Caco-2 (cell line): ENCODE data around the gene SHPK. TPM values are rescaled to one million over a fixed set of nuclear protein-coding genes. Genes with fewer than 3 reads are reported as not detected.

Experiments
- BruUV-seq: library from RNA; stranded (reverse); fragments of 400-500 nt; replicated peaks from 2 replicates; lab custom pipeline; 2021; lab: Mats Ljungman, UMichigan
- CTCF ChIA-PET: fragments of 300-600 bp; sonication (Branson Sonifier 250); formaldehyde crosslinking; loops from one replicate; lab custom pipeline; 2022; ENCODE audit warnings: antibody characterized with exemption; lab: Charles Lee
- POLR2A ChIA-PET: fragments of 300-600 bp; sonication (Branson Sonifier 250); formaldehyde crosslinking; loops from one replicate; lab custom pipeline; 2022; ENCODE audit warnings: antibody characterized with exemption; lab: Charles Lee
- DNase-seq, 2 experiments: peaks; one replicate each; pipeline versions ENCODE4 v3.0.0 to v3.0.0-alpha.2; 2020 to 2022
- H3K27me3 ChIP-seq: replicated peaks from 2 replicates; pipeline ENCODE4 v1.6.0; 2011; ENCODE audit warnings: low read length; ENCODE audit not compliant: control insufficient read depth, insufficient read depth
- H3K36me3 ChIP-seq: 2 replicates; pipeline ENCODE4 v1.5.1; 2011; ENCODE audit warnings: low read length; ENCODE audit not compliant: control insufficient read depth, insufficient read depth
- H3K4me1 ChIP-seq: fragments of 250-450 bp; sonication (Bioruptor Pico); 2 replicates; pipeline ENCODE4 v1.5.1; 2020; ENCODE audit warnings: mild to moderate bottlenecking
- H3K4me3 ChIP-seq: 2 replicates; pipeline ENCODE4 v1.5.1; 2011; ENCODE audit warnings: low read depth, mild to moderate bottlenecking, control low read depth, low read length
- H3K9me3 ChIP-seq: fragments of 250-450 bp; sonication (Bioruptor Pico); 2 replicates; pipeline ENCODE4 v1.5.1; 2020; ENCODE audit warnings: mild to moderate bottlenecking, moderate library complexity
- H3K27ac Mint-ChIP-seq: one replicate; pipeline ENCODE4 v1.8.0; 2022; ENCODE audit warnings: mixed read lengths; ENCODE audit not compliant: unreplicated experiment
- H3K27me3 Mint-ChIP-seq: one replicate; pipeline ENCODE4 v1.8.0; 2022; ENCODE audit warnings: mixed read lengths; ENCODE audit not compliant: insufficient read depth, unreplicated experiment
- H3K36me3 Mint-ChIP-seq: one replicate; pipeline ENCODE4 v1.8.0; 2022; ENCODE audit warnings: mild to moderate bottlenecking, mixed read lengths; ENCODE audit not compliant: insufficient read depth, unreplicated experiment
- H3K4me1 Mint-ChIP-seq: one replicate; pipeline ENCODE4 v1.8.0; 2022; ENCODE audit warnings: low read depth, mixed read lengths; ENCODE audit not compliant: unreplicated experiment
- H3K4me3 Mint-ChIP-seq: one replicate; pipeline ENCODE4 v1.8.0; 2022; ENCODE audit warnings: mild to moderate bottlenecking, moderate library complexity, mixed read lengths; ENCODE audit not compliant: unreplicated experiment
- H3K9me3 Mint-ChIP-seq: one replicate; pipeline ENCODE4 v1.8.0; 2022; ENCODE audit warnings: mixed read lengths; ENCODE audit not compliant: unreplicated experiment
- CTCF ChIP-seq, 2 experiments: fragments of 200-600 bp in 1 of 2; IDR thresholded peaks; 1 replicate in 1 of 2; 2 replicates in 1 of 2; pipeline versions ENCODE4 v1.5.1 to v1.8.0; 2011 to 2022; ENCODE audit warnings: antibody characterized with exemption in 1 of 2, control low read depth in 1 of 2, inconsistent platforms in 1 of 2, low read depth in 1 of 2, low read length in 1 of 2, mild to moderate bottlenecking in 1 of 2, moderate library complexity in 1 of 2; ENCODE audit not compliant: insufficient read depth in 1 of 2, severe bottlenecking in 1 of 2, unreplicated experiment in 1 of 2
- intact Hi-C: fragments of 100-400 bp; cut with micrococcal nuclease; formaldehyde crosslinking; loops from one replicate; pipeline ENCODE4 v1.10.0; 2022; ENCODE audit not compliant: unreplicated experiment
- total RNA-seq: library from RNA; stranded (reverse); gene quantifications from 2 replicates; pipeline ENCODE4 v1.2.3, GENCODE V29; 2022

The SHPK gene
- total RNA-seq, 1 experiment from 2014 or later, result 17.7 TPM

GRCh38 chr17:3678095-3678820, 42.2 kb upstream of the SHPK start:
- DNase-seq, result no peak
- no peaks in the 10 kb centered on the region for H3K27me3 ChIP-seq
- no peaks in the 10 kb centered on the region for H3K9me3 ChIP-seq
- no peaks in the 10 kb centered on the region for H3K4me1 Mint-ChIP-seq
- intact Hi-C loops, result no loop called here
- no peaks in the 10 kb centered on the region for H3K27me3 Mint-ChIP-seq
- H3K4me1 ChIP-seq, result no peaks in the 10 kb centered on the region
- no TSS peak for BruUV-seq
- no peak overlapping the region for H3K4me3 Mint-ChIP-seq
- no peaks in the 10 kb centered on the region for H3K36me3 ChIP-seq
- H3K4me3 ChIP-seq, result no peak overlapping the region
- no peak overlapping the region for H3K27ac Mint-ChIP-seq
- CTCF ChIA-PET, result no interaction called here
- TF ChIP-seq CTCF (IDR thresholded peaks at IDR 0.05; ENCODE audit: insufficient read depth in 1 of 2, low read depth in 1 of 2, low read length in 1 of 2, severe bottlenecking in 1 of 2, unreplicated experiment in 1 of 2), result no peak
- POLR2A ChIA-PET, result no interaction called here
- H3K9me3 Mint-ChIP-seq, result no peaks in the 10 kb centered on the region
- no peaks in the 10 kb centered on the region for H3K36me3 Mint-ChIP-seq

GRCh38 chr17:3675886-3676285, 39.8 kb upstream of the SHPK start:
- intact Hi-C loops, result no loop called here
- TF ChIP-seq CTCF (IDR thresholded peaks at IDR 0.05; ENCODE audit: insufficient read depth in 1 of 2, low read depth in 1 of 2, low read length in 1 of 2, severe bottlenecking in 1 of 2, unreplicated experiment in 1 of 2), result no peak
- H3K4me3 ChIP-seq, result no peak overlapping the region
- no peaks in the 10 kb centered on the region for H3K9me3 Mint-ChIP-seq
- no peaks in the 10 kb centered on the region for H3K27me3 Mint-ChIP-seq
- H3K4me1 ChIP-seq, result no peaks in the 10 kb centered on the region
- BruUV-seq, result no TSS peak
- H3K4me3 Mint-ChIP-seq, result no peak overlapping the region
- H3K36me3 ChIP-seq, result no peaks in the 10 kb centered on the region
- H3K4me1 Mint-ChIP-seq, result no peaks in the 10 kb centered on the region
- no peaks in the 10 kb centered on the region for H3K27me3 ChIP-seq
- H3K9me3 ChIP-seq, result no peaks in the 10 kb centered on the region
- H3K36me3 Mint-ChIP-seq, result no peaks in the 10 kb centered on the region
- no peak for DNase-seq
- no peak overlapping the region for H3K27ac Mint-ChIP-seq
- CTCF ChIA-PET, result no interaction called here
- POLR2A ChIA-PET, result no interaction called here

GRCh38 chr17:3672571-3672970, 36.5 kb upstream of the SHPK start:
- no peak overlapping the region for H3K27ac Mint-ChIP-seq
- no peaks in the 10 kb centered on the region for H3K4me1 Mint-ChIP-seq
- DNase-seq, result no peak
- H3K27me3 Mint-ChIP-seq, result no peaks in the 10 kb centered on the region
- no peak overlapping the region for H3K4me3 Mint-ChIP-seq
- no peaks in the 10 kb centered on the region for H3K27me3 ChIP-seq
- no peaks in the 10 kb centered on the region for H3K9me3 Mint-ChIP-seq
- ChIA-PET POLR2A (no interaction called here), CTCF (no interaction called here)
- TF ChIP-seq CTCF (IDR thresholded peaks at IDR 0.05; ENCODE audit: insufficient read depth in 1 of 2, low read depth in 1 of 2, low read length in 1 of 2, severe bottlenecking in 1 of 2, unreplicated experiment in 1 of 2), result no peak
- BruUV-seq, result no TSS peak
- H3K36me3 ChIP-seq, result no peaks in the 10 kb centered on the region
- no peaks in the 10 kb centered on the region for H3K9me3 ChIP-seq
- no peak overlapping the region for H3K4me3 ChIP-seq
- intact Hi-C loops, result no loop called here
- no peaks in the 10 kb centered on the region for H3K4me1 ChIP-seq
- peaks cover 16% of the 10 kb centered on the region for H3K36me3 Mint-ChIP-seq
